Stimulated activated CD8-positive, alpha-beta memory T cell treated with anti-CD3 and anti-CD28 coated beads, Interleukin-4, amount 100 ng/mL, for 24 hours (primary cell): ENCODE results near the gene LZTFL1.

ENCODE experiments used
- DNase-seq: peaks from one replicate; pipeline ENCODE4 v3.0.0-alpha.2; 2020; ENCODE audit warnings: low read depth

Gene LZTFL1

GRCh38 chr3:45807681-45808540 is 34.0 kb downstream of the LZTFL1 start:
- DNase-seq, result no peak

- DNase-seq, result no peak
Observed at GRCh38 chr3:45807133-45807532, 34.8 kb downstream of the LZTFL1 start.

GRCh38 chr3:45806072-45806471 is 35.8 kb downstream of the LZTFL1 start:
- no peak for DNase-seq

GRCh38 chr3:45803252-45803935 is 38.5 kb downstream of the LZTFL1 start:
- no peak for DNase-seq

GRCh38 chr3:45802146-45802545 is 39.8 kb downstream of the LZTFL1 start:
- no peak for DNase-seq

GRCh38 chr3:45800611-45801010 is 41.3 kb downstream of the LZTFL1 start:
- DNase-seq, result no peak

GRCh38 chr3:45799586-45799985 is 42.3 kb downstream of the LZTFL1 start:
- no peak for DNase-seq

GRCh38 chr3:45798034-45798433 is 43.9 kb downstream of the LZTFL1 start:
- DNase-seq, result no peak

GRCh38 chr3:45796902-45797637 is 44.8 kb downstream of the LZTFL1 start:
- no peak for DNase-seq

GRCh38 chr3:45795882-45796765 is 45.8 kb downstream of the LZTFL1 start, which contains the start of gene SLC6A20:
TSS of gene SLC6A20 (minus strand) at chr3:45796536. CDS start at chr3:45796419, 117 bp downstream.
- no peak for DNase-seq

- DNase-seq, result no peak
Observed at GRCh38 chr3:45795509-45795881, 46.4 kb downstream of the LZTFL1 start.

- no peak for DNase-seq
Observed at GRCh38 chr3:45794660-45795059, 47.3 kb downstream of the LZTFL1 start.

GRCh38 chr3:45794177-45794560 is 47.8 kb downstream of the LZTFL1 start:
- no peak for DNase-seq

GRCh38 chr3:45793482-45794176 is 48.3 kb downstream of the LZTFL1 start:
- DNase-seq, result no peak

GRCh38 chr3:45792516-45793172 is 49.3 kb downstream of the LZTFL1 start:
- DNase-seq, result no peak

GRCh38 chr3:45792036-45792435 is 49.9 kb downstream of the LZTFL1 start:
- DNase-seq, result no peak

GRCh38 chr3:45790596-45790995 is 51.3 kb downstream of the LZTFL1 start:
- no peak for DNase-seq

GRCh38 chr3:45789235-45789812 is 52.6 kb downstream of the LZTFL1 start:
- DNase-seq, result no peak

GRCh38 chr3:45787551-45787950 is 54.4 kb downstream of the LZTFL1 start:
- no peak for DNase-seq
